GM19043 (cell line): ENCODE data around the gene CNGB1.
"Not testable (repeated sequence)": the region's sequence is repeated elsewhere in the genome, so short reads cannot be mapped to it uniquely, and the experiment has no call there.

Experiments
- ATAC-seq: cut with Tn5 transposase; IDR thresholded peaks from one replicate; pipeline ENCODE4 v1.9.1; 2021; ENCODE audit warnings: low read depth; ENCODE audit not compliant: unreplicated experiment

CNGB1 gene

GRCh38 chr16:57912529-57913260 is 58.2 kb downstream of the CNGB1 start:
- no peak for ATAC-seq

GRCh38 chr16:57911743-57912142 is 59.2 kb downstream of the CNGB1 start:
- no peak for ATAC-seq

- ATAC-seq, result no peak
These were observed 60.2 kb downstream of the CNGB1 start for GRCh38 chr16:57910696-57911095.

- no peak for ATAC-seq
These were observed 62.4 kb downstream of the CNGB1 start for GRCh38 chr16:57908409-57908987.

GRCh38 chr16:57906382-57907316 is 64.3 kb downstream of the CNGB1 start:
- ATAC-seq, result no peak

- no peak for ATAC-seq
These were observed 66.8 kb downstream of the CNGB1 start for GRCh38 chr16:57904101-57904500.

- no peak for ATAC-seq
These were observed 67.3 kb downstream of the CNGB1 start for GRCh38 chr16:57903656-57904055.

GRCh38 chr16:57901480-57902069 is 69.4 kb downstream of the CNGB1 start:
- ATAC-seq, result no peak

- ATAC-seq, result no peak
These were observed 70.0 kb downstream of the CNGB1 start for GRCh38 chr16:57900796-57901479.

- ATAC-seq, result no peak
These were observed 70.9 kb downstream of the CNGB1 start for GRCh38 chr16:57899771-57900661.

- no peak for ATAC-seq
These were observed 72.0 kb downstream of the CNGB1 start for GRCh38 chr16:57898961-57899360.

GRCh38 chr16:57897996-57898395 is 72.9 kb downstream of the CNGB1 start:
- no peak for ATAC-seq

- ATAC-seq, result no peak
These were observed 73.7 kb downstream of the CNGB1 start for GRCh38 chr16:57897053-57897784.

GRCh38 chr16:57895081-57895547 is 75.8 kb downstream of the CNGB1 start:
- not testable (repeated sequence) for ATAC-seq

- no peak for ATAC-seq
These were observed 76.4 kb downstream of the CNGB1 start for GRCh38 chr16:57894390-57895080.

- ATAC-seq, result no peak
These were observed 77.2 kb downstream of the CNGB1 start for GRCh38 chr16:57893559-57894389.

- no peak for ATAC-seq
These were observed 77.7 kb downstream of the CNGB1 start for GRCh38 chr16:57893217-57893558.
